ENCODE results near the gene HMGCLL1.

- TF ChIP-seq CTCF (IDR thresholded peaks at IDR 0.05) (no peak), POLR2A (IDR thresholded peaks at IDR 0.05) (no peak)
Measured at GRCh38 chr6:55469951-55470366, 109.0 kb downstream of the HMGCLL1 start.

Measured in uterus (tissue), 2 donors.